ENCODE data around the gene PRTFDC1.

Gene PRTFDC1

GRCh38 chr10:24804956-24805355 lies 147.4 kb downstream of the PRTFDC1 start:
- DNase-seq (ENCODE audit: low read depth in 4 of 4, low spot score in 1 of 4) = no peak

GRCh38 chr10:24804392-24804791 lies 148.0 kb downstream of the PRTFDC1 start:
- no peak for DNase-seq (ENCODE audit: low read depth in 4 of 4, low spot score in 1 of 4)

- DNase-seq (ENCODE audit: low read depth in 4 of 4, low spot score in 1 of 4) = no peak
These were observed 150.0 kb downstream of the PRTFDC1 start for GRCh38 chr10:24802378-24802777.

- no peak for DNase-seq (ENCODE audit: low read depth in 4 of 4, low spot score in 1 of 4)
These were observed 151.5 kb downstream of the PRTFDC1 start for GRCh38 chr10:24800861-24801260.

Data from stimulated activated CD4-positive, alpha-beta T cell treated with anti-CD3 and anti-CD28 coated beads, Interleukin-1b, Interleukin-23, amount 100 ng/mL, for 24 hours (primary cell).